Skeletal muscle cell (primary cell): ENCODE measurements around the gene PMEL.

Source experiments
- DNase-seq: peaks from one replicate; pipeline ENCODE4 v3.0.0-alpha.2; 2010; ENCODE audit warnings: low read depth
- H3K4me3 ChIP-seq: 2 replicates; pipeline ENCODE4 v1.5.1; 2011; ENCODE audit warnings: low read depth, mild to moderate bottlenecking, control low read depth, low read length, moderate library complexity

PMEL gene

DNA sequence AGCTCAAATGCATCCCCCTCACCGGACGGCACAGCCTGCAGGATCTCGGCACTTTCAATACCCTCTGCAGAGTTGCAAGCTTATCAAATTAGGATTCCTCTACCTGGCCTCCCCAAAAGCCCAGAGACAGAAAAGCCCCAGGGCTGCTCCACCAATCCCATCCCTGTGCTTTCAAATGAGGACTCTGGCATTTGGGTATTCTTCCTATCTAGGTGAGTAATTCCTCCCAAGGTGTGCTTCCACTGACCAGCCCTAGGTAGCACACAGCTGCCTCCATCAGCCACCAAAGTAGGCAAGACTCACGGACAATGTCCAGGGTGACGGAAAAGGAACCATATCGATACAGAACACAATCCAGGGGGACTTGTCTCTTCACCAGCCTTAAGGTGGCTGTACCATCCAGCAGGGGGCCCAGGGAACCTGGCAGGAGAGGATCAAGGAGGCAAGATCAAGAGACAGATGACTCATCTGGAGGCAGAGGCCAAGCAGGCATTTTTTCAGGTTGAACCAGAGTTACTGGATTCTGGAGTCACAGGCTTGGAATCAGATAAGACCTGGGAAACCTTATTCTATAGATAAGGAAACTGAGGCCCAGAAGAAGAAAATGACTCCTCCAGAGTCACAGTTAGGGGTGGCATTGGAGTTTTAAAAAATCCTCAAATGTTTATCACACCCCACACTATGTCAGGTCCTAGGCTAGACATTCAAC, 9.9 kb downstream of the PMEL start:
- DNase-seq, result no peak
- no peak overlapping the region for H3K4me3 ChIP-seq

- DNase-seq, result no peak
- no peak overlapping the region for H3K4me3 ChIP-seq
Observed at GRCh38 chr12:55955344-55955743, 10.5 kb downstream of the PMEL start.

DNA sequence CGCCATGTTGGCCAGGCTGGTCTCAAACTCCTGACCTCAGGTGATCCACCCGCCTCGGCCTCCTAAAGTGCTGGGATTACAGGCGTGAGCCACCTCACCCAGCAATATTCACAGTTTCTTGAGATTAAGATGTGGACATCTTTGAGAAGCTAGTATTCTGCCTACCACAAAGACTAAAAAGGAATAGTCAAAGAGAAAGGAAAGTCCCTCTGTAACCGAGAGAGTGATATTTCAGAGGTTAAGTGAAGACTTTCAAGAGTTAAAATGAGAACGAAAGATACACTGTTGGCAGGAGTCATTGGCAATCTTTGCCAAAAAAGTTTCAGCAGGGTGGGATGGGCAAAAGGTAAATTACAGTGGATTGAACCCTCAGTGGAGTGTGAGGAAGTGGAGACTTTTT, 19.3 kb downstream of the PMEL start:
- no peak for DNase-seq

GRCh38 chr12:55942577-55943136, 23.2 kb downstream of the PMEL start:
- no peak for DNase-seq
- H3K4me3 ChIP-seq, result no peak overlapping the region

More for the DNA sequence above, 19.3 kb downstream of the PMEL start:
- H3K4me3 ChIP-seq, result no peak overlapping the region

DNA sequence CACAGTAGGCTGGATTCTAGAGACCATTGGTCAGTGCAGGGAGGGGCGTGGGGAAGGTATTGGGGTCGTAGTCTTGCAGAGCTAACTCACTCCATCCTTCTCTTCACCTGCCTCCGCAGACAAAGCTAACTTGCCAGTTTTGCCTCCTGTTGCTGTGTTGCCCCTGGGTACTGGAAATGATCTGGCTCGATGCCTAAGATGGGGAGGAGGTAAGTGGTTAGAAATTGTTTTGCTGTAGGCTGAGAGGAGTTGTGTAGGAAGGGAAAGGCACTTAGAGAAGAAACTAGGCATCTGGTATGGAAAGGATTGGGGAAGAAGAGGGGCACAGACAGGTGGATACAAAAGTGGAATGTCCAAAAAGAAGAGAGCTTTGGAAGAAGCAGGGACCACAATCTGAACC, 23.8 kb downstream of the PMEL start:
- no peak for DNase-seq
- H3K4me3 ChIP-seq, result no peak overlapping the region

DNA sequence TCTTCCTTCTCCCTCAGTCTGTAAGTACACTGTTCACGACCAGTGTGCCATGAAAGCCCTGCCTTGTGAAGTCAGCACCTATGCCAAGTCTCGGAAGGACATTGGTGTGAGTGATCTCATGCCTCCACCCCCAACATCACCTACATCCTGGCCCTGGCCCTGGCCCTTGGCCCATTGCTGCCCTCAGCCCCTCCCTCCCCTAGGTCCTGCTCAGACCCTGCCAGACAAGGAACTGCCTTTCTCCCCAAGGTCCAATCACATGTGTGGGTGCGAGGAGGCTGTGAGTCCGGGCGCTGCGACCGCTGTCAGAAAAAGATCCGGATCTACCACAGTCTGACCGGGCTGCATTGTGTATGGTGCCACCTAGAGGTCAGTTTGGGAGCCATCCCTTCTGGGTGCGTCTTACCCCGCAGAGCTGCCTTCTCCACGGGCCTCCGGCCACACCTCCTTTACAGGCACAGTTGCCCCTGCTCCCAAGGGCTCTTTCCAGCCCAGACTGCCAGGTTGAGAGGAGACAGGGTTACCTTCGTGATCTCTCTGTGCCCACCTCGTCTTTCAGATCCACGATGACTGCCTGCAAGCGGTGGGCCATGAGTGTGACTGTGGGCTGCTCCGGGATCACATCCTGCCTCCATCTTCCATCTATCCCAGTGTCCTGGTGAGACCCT, 25.6 kb downstream of the PMEL start:
- DNase-seq, result peak; percentile 42
- no peak overlapping the region for H3K4me3 ChIP-seq

DNA sequence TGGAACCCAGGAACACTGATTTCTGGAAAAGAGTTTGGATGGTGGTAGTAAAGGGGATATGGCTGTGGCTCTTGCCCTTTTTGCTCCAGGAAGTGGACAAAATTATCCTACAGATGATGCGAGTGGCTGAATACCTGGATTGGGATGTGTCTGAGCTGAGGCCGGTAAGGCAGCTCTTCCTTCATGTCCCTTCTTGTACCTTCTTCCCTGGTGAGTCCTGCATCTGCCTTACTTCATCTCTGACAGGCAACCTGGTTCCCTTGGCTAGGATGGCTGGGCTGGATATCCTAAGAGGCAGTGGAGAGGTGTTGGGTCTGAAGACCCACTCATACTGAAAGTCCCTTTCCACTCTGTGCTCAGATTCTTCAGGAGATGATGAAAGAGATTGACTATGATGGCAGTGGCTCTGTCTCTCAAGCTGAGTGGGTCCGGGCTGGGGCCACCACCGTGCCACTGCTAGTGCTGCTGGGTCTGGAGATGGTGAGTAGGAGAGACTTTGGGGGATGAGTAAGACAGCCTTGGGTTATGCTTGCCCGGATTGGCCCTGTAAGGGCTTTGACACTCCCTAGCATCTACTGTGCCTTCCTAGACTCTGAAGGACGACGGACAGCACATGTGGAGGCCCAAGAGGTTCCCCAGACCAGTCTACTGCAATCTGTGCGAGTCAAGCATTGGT, 26.9 kb downstream of the PMEL start:
- H3K4me3 ChIP-seq, result no peak overlapping the region
- DNase-seq, result no peak

GRCh38 chr12:55937981-55938380, 27.9 kb downstream of the PMEL start:
- H3K4me3 ChIP-seq, result no peak overlapping the region
- no peak for DNase-seq

DNA sequence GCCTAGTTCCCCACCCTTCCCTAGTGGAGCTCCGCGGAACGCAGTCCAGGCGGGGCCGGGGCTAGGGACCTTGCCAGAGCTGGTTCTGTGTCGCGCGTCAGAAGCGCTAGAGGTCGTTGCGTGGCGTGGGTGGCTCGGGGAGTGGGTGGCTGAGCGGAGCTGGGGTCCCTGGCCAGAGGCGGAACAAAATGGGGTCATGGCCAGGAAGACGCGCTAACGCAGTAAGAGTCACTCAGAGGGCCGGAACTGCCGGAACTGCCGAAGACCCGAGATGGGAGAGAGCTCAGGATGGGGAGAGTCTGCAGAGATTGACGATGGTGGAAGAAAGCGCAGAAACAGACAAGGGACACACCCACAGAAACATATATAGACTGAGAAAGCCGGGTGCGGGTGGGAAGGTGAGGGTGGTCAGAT, 30.1 kb downstream of the PMEL start:
- DNase-seq, result no peak
- peak overlapping the region; percentile 9 for H3K4me3 ChIP-seq

DNA sequence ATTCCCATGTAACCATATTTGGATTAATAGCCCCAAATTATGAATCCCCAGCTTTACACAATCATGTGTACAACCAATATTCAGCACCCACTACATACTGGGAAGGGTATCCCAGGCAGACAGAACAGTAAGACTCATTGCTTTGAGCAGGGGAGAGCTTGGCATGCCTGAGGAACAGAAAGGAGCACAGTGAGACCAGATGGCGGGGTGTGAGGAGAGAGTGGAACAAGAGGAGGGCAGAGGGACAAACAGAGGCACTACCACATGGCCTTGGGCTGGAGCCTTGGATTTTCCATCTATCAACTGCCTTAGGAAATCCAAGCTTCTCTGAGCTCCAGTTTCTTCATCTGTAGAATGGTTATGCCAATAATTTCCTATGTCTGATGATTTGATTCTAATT, 31.1 kb downstream of the PMEL start:
- H3K4me3 ChIP-seq, result no peak overlapping the region
- no peak for DNase-seq

- no peak overlapping the region for H3K4me3 ChIP-seq
- DNase-seq, result peak; percentile 41
Observed at GRCh38 chr12:55933799-55934742, 31.8 kb downstream of the PMEL start.

- peak overlapping the region; percentile 85 for H3K4me3 ChIP-seq
- DNase-seq, result no peak
Observed at GRCh38 chr12:55933169-55933798, 32.6 kb downstream of the PMEL start.

DNA sequence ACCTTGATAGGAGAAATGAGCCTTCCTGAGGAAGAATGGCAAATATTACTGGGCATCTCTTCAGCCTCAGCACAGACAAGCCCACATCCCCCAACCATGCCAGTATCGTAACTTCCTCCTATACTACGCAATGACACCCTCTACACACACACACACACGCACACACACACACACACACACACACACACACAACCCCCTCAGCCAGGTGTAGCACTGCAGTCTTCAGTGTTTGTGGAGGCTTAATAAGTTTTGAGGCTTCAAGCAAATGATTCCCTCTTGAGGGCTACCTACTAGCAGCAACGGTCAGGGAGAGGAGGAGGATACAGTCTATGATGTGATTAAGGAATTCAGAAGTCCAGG, 33.3 kb downstream of the PMEL start:
- DNase-seq, result no peak
- peak overlapping the region; percentile 85 for H3K4me3 ChIP-seq

- no peak for DNase-seq
- H3K4me3 ChIP-seq, result peak overlapping the region; percentile 85
Observed at GRCh38 chr12:55931780-55932550, 33.9 kb downstream of the PMEL start.

DNA sequence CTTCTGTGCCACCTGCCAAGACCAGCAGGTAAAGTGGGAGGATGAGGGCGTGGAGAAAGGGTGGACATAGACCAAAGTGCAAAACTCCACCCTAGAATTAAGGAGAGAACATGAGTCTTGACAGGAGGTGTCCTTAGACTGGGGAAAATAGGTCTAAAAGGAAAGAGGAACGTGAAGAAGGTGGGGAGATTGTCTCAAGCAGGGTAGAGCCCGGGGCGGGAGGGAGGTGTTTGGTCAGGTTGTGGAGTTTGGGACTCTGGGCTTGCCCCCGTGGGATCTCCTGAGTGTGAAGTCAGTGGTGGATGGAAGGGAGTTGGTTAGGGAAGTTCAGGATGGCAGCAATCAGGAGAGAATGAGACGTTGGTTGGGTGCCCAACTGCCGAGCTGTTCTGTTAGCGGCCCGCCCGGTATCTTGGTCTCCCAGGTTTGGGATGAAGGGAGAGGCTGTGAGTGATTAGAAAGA, 34.5 kb downstream of the PMEL start:
- peak overlapping the region; percentile 85 for H3K4me3 ChIP-seq
- no peak for DNase-seq

DNA sequence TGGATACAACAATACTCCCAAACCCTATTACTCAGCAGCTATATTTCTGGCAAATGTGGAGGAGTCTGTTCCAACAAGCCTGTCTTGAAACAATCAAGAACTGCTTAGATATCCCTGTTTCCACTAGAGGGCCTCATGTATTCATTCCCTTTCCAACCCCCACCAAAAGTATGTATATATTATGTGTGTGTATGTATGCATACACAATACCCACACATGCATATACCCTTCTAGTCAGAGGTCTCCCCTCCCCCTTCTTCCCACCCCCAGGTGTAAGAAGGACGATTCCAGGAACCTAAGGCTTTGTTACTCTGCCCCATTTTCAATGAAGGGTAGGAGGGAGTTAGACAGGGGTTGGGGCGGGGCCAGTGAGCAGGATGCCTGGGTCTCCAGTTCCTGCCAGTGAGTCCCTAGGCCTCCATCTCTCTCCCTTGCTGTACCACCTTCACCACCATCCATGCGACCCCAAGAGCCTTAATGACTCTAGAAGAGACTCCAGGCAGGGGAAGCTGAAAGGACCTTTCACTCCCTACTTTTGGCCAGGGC, 35.0 kb downstream of the PMEL start, which contains the start of gene DGKA:
DGKA (plus strand) TSS at position 392 of the 546 bp plus-strand sequence. CDS start 5,342 bp downstream, outside the sequence.
- DNase-seq, result peak; percentile 56
- peak within 1 kb of the TSS; percentile 85 for H3K4me3 ChIP-seq

DNA sequence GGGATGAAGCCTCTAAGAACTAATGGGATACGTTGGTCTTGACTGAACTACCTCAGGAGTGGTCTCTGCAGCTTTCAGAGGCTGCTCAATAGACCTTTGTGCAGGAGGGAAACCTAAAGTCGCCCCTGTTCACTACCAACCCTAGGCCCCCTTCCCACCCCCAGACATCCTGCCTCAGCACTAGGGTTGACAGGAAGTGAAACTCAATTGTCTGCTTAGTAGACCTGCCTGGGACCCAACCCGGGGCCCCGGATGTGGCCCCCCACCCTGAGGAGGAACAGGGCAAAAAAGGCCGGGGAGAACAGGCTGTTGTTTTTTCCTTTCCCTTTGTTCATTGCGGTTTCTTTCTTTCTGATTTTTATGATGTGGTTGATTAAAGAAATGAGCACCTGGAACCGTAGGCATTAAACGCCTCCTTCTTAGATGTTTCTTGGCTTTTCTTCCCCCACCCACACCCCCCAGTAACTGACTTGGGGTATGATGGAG, 36.5 kb downstream of the PMEL start:
- no peak for DNase-seq
- H3K4me3 ChIP-seq, result no peak overlapping the region
